ENCODE results near the gene TARBP2.

The TARBP2 gene

GRCh38 chr12:53498235-53498630 is 2.9 kb upstream of the TARBP2 start:
- DNase-seq (ENCODE audit: low read depth) = no peak
- no peak for TF ChIP-seq CTCF (conservative IDR thresholded peaks at IDR 0.05; ENCODE audit: low read length)
- peak overlapping the region; percentile 69 for H3K4me3 ChIP-seq (ENCODE audit: low read length)

DNA sequence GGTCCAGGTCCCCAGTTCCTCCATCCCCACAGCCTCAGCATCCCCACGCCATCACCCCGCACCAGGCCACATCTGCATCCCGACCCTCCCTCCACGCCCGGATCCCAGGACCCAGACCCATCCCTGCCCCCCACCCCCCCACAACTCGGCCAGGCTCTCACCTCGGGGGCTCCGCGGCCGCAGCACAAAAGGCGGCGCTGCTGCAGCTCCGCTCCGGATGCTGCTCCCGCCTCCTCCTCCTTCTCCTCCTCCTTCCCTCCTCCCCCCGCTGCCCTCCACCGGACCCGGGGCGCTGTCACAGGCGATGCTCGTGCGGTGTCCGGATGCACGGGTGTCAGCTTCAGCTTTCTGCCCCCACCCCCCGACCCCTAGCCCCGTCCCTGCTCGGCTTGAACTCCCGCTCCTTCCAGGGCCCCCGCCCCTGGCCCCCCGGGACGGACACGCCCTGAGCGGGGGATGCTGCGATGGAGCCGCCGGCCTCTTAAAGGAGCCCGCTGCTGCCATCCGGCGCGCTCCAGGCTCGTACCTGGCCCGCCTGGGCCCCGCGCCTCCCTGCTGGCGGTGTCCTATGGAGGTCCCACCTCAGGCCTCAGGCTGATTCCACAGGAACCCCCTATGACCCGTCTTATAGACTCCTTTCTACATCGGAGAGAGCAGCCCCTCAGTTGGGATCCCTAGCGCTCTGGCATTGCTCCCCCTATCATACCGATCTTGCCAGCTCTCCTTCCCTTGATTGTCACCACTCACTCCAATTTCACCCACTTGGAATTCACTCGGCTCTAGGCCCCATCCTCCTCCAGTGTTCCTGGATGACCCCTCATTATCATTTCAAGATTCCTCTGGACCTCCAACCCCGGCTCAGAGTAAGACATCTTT is 1.6 kb upstream of the TARBP2 start, which contains the start of gene MAP3K12:
TSS of gene MAP3K12 (minus strand) at position 193 of the 876 bp plus-strand sequence. CDS start 12,067 bp downstream, outside the sequence.
- H3K4me3 ChIP-seq (ENCODE audit: low read length) = peak within 1 kb of the TSS; percentile 69
- TF ChIP-seq CTCF (conservative IDR thresholded peaks at IDR 0.05; ENCODE audit: low read length) = peak; percentile 12; the same call in 1 of the 2 replicates
- DNase-seq (ENCODE audit: low read depth) = peak; percentile 57

GRCh38 chr12:53500142-53500775 is 824 bp upstream of the TARBP2 start:
- TF ChIP-seq CTCF (conservative IDR thresholded peaks at IDR 0.05; ENCODE audit: low read length) = no peak
- H3K4me3 ChIP-seq (ENCODE audit: low read length) = peak overlapping the region; percentile 69
- peak; percentile 86 for DNase-seq (ENCODE audit: low read depth)

- no peak for TF ChIP-seq CTCF (conservative IDR thresholded peaks at IDR 0.05; ENCODE audit: low read length)
- H3K4me3 ChIP-seq (ENCODE audit: low read length) = peak overlapping the region; percentile 81
- no peak for DNase-seq (ENCODE audit: low read depth)
Observed at GRCh38 chr12:53501615-53502181, 615 bp downstream of the TARBP2 start.

DNA sequence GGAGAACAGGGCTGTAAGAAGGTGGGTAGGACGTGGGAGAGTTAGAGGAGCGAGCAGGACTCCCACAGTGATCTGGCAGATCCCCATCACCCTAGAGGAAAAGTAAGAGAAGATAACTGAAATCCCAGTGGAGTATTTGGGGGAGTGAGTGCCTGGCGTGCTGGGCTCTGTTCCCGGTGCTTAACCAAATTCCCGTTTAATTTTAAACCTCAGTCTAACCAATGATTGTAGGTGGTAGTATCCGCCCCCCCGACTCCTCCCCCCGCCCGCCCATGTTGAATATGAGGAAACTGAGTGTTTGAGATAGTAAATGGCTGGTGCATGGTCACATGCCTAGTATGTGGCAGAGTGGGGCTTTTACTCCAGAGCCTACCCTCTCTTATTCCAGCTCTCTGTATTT is 1.2 kb downstream of the TARBP2 start:
- peak overlapping the region; percentile 81 for H3K4me3 ChIP-seq (ENCODE audit: low read length)
- DNase-seq (ENCODE audit: low read depth) = no peak
- TF ChIP-seq CTCF (conservative IDR thresholded peaks at IDR 0.05; ENCODE audit: low read length) = no peak

DNA sequence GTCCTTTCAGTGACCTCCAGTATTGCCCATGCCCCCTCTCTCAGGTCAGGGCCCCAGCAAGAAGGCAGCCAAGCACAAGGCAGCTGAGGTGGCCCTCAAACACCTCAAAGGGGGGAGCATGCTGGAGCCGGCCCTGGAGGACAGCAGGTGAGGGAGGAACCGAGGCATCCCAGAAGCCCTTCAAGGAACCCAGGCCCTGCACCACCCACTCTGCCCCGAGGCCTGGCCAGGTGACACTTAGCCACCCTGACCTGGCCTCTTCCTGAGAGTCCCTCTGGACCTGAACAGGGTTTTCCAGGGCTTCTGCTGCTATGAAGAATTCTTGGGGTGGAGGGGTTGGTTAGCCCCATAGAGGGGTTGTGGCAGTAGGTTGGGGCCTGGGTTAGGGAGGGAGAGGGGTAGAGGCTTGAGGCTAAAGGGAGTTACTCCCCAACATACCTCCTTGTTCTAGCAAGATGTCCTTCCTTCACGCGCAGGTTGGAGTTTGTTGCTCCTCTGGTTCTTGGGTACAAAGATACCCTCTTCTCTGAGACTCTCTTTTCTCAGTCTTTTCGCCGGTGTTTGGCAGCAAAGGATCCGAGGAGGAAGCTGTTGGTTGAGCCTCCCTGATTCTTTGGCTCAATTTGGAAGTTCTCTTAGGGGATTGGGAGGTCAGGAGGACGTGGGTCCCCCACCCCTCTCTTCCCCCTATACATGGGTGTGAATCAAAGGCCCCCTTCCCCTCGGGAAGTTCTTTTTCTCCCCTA is 2.1 kb downstream of the TARBP2 start:
- TF ChIP-seq CTCF (conservative IDR thresholded peaks at IDR 0.05; ENCODE audit: low read length) = no peak
- DNase-seq (ENCODE audit: low read depth) = no peak
- H3K4me3 ChIP-seq (ENCODE audit: low read length) = no peak overlapping the region
